Amniotic epithelial cell (primary cell): Measurements from ENCODE around the gene LBH.

Experiments used
- DNase-seq: peaks from one replicate; pipeline ENCODE4 v3.0.0-alpha.2; 2010; ENCODE audit warnings: low read depth

Gene LBH

DNA sequence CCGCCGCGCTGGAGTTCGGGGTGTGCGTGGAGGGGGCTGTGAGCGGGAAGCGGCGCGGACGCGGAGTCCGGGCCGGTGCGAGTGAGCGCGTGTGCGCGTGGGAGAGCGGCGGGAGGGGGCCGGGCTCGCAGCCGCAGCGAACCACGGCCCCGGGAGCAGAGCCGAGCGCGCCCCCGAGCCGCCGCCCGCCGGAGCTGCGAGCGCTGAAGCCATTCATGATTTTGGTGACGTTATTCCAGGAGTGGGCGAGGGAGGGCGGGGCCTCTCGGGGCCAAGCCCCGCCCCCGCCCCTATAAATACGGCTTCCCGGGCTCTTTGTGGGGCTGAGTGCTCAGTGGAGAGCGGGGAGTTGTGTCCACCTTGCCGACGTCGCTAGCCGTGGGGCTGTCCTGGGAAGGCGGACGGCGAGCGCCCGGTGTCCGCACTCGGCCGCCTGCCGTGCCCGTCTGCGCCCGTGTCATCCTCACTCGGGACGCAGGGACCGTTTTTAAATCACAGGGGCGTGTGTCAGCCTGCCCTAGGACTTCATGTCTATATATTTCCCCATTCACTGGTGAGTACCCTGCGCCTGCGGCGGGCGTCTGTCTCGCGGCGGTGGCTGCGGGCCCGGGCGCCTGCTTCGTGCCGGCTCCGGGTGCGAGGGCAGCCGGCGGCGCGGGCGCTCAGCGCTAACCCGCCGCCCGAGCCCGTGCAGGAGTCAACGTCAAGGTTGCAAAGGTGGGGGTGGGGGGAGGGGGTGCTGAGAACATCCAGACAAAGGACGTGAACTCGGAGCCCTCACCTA, at the start of gene LBH:
Gene LBH (plus strand): TSS at position 323 of the 784 bp plus-strand sequence. CDS start 205 bp downstream, at position 528.
- peak; percentile 61 for DNase-seq

- no peak for DNase-seq
These were observed 47.3 kb upstream of the LBH start for GRCh38 chr2:30184035-30184434.

DNA sequence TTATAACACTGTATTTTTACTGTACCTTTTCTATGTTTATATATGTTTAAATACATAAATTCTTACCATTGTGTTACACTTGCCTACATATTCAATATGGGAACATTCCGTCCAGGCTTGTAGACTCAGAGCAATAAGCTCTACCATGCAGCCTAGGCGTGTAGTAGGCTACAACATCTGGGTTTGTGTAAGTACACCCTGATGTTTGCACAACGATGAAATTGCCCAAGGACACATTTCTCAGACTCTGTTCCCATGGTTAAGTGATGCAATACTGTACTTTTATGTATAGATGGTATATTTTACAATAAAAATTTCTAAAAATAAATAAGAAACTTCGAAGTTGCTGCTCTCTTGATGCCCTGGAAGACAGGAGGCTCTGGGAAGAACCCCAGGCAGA, 46.2 kb upstream of the LBH start:
- DNase-seq = peak; percentile 89

- DNase-seq = no peak
These were observed 43.0 kb upstream of the LBH start for GRCh38 chr2:30188292-30188691.

- no peak for DNase-seq
These were observed 40.7 kb upstream of the LBH start for GRCh38 chr2:30190637-30191036.

GRCh38 chr2:30191107-30191506, 40.2 kb upstream of the LBH start:
- no peak for DNase-seq

- DNase-seq = no peak
These were observed 39.5 kb upstream of the LBH start for GRCh38 chr2:30191819-30192271.

- no peak for DNase-seq
These were observed 39.0 kb upstream of the LBH start for GRCh38 chr2:30192314-30192713.

GRCh38 chr2:30193104-30193681, 38.1 kb upstream of the LBH start:
- DNase-seq = peak; percentile 54

GRCh38 chr2:30194421-30194820, 36.9 kb upstream of the LBH start:
- DNase-seq = no peak

DNA sequence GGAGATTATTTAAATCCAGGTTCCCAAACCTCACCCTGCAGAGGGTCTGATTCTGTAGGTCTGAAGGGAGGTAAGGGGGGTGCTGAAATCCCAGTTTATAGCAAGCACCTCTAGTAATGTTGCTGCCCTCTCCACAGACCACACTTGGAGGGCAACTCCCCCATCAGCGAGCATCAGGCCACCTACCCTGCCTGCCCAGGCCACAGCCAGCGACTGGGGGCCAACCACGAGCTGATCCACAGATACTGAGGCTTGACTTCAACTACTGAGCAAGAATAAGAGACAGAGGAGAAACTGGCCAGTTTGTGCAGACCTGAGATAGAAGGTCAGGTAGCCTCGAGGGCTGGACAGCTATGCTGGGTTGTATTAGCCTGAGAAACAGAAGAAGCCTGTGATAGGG, 36.3 kb upstream of the LBH start:
- no peak for DNase-seq

GRCh38 chr2:30197570-30198192, 33.7 kb upstream of the LBH start:
- no peak for DNase-seq

- DNase-seq = peak; percentile 29
These were observed 29.3 kb upstream of the LBH start for GRCh38 chr2:30201990-30202389.

GRCh38 chr2:30203156-30203555, 28.2 kb upstream of the LBH start:
- no peak for DNase-seq

GRCh38 chr2:30204281-30204680, 27.1 kb upstream of the LBH start:
- DNase-seq = no peak

DNA sequence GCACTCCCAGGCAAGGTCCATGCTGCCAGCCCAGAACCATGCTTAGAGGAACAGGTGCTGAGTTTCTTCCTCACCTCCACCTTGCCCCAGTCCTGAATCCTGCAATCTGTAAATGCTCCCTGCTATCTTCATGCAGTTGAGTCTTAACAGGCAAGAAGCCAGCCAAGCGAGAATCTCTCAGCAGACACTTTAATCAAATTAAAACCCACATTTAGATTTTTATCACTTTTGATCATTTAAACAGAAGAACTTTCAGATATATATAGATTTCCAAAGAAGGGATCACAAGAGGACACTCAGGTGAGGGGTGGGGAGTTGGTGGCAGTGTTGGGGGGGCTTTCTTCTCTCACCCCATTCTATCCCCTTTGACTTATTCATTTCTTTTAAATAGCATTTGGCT, 25.9 kb upstream of the LBH start:
- DNase-seq = no peak

DNA sequence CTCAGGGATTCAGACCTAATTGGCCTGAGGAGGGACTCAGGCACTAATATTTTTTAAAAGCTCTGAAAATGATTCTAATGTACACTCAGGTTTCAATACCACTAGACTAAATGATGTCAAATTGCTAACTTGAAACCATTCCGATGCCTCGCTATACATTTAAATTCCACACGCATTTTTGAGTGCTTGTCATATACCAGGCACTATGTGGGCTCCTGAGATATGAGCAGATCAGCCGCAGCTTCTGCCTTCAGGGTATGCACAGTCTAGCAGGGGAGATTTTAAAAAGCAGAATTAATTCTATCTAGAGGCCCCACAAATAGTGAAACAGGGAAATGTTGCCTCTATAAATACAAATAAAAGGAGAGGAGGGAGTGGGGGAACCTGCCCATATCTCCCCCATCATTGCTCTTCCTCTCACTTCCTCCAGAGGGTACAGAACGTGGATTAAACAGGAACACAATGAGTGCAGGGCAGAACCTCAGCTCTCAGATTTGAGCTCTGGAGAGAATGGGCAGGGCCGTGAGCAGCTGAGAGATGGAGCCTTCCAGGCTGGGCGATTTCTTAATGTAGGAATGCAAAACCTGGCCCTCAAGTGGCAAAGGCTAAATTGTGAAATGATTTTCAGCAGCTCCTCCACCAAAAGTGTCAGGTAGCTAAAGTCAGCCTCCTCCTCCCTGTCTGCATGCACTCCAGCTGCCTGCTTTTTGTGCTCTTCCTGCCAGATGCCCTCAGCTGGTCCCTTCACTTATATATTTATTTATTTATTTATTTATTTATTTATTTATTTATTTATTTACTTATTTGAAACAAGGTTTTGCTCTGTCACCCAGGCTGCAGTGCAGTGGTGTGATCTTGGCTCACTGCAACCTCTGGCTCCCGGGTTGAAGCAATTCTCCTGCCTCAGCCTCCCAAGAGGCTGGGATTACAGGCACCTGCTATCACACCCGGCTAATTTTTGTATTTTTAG, 24.6 kb upstream of the LBH start:
- peak; percentile 8 for DNase-seq

DNA sequence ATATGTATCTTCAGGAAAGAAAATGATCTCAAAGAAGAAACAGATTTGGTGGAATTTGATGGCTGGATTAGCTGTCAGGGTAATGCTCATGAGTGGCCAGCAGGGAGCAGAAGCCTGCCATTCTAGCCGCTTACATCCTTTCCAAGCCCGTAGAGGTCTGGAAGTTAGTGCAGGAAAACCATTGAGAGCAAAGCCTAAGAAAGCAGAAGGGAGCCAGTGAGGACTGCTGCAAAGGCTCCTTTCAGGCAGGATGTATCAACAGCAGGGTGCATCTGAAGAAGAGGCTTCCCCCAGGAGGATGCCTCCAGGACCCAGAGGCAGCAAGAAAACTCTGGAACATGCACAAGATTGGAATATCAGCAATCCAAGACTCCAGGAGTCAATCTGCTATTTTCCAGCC, 22.9 kb upstream of the LBH start:
- peak; percentile 65 for DNase-seq

- no peak for DNase-seq
These were observed 22.1 kb upstream of the LBH start for GRCh38 chr2:30209227-30209626.

- DNase-seq = no peak
These were observed 18.0 kb upstream of the LBH start for GRCh38 chr2:30213326-30213725.

DNA sequence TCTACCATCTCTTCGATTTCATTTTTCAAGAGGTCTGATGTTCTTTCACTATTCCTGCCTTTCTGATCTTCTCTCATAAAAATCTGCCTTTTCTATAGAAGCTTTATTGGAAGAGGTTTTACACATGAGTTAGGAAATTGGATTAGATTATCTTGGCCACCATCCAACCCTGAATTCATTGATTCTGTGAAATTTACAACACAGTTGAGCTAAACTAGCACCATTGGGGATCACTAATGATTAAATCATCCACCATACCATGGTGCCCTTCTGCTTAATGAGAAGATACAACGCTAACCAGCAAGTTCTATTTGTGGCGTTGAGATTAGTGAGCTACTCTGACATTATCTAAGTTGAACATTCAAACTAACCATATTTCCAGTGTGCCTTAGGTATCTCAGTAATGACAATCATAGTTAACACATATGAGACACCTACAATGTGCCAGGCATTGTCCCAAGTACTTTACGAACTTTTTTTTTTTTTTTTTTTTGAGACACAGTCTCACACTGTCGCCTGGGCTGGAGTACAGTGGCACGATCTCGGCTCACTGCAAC, 17.3 kb upstream of the LBH start:
- no peak for DNase-seq

- peak; percentile 9 for DNase-seq
These were observed 15.2 kb upstream of the LBH start for GRCh38 chr2:30216157-30216556.
